ENCODE results near the gene SEMA3C.

The SEMA3C gene

GRCh38 chr7:80924090-80924489 lies 5.2 kb upstream of the SEMA3C start:
- DNase-seq = no peak

- DNase-seq = no peak
Observed at GRCh38 chr7:80923211-80923612, 4.4 kb upstream of the SEMA3C start.

GRCh38 chr7:80922253-80923049 lies 3.6 kb upstream of the SEMA3C start:
- DNase-seq = no peak

- no peak for DNase-seq
Observed at GRCh38 chr7:80921130-80921529, 2.3 kb upstream of the SEMA3C start.

GRCh38 chr7:80918399-80918798 lies 452 bp downstream of the SEMA3C start:
- no peak for DNase-seq

- no peak for DNase-seq
Observed at GRCh38 chr7:80916770-80917741, 1.8 kb downstream of the SEMA3C start.

- DNase-seq = no peak
Observed at GRCh38 chr7:80910228-80910627, 8.6 kb downstream of the SEMA3C start.

- no peak for DNase-seq
Observed at GRCh38 chr7:80908360-80908797, 10.5 kb downstream of the SEMA3C start.

GRCh38 chr7:80907612-80908011 lies 11.2 kb downstream of the SEMA3C start:
- DNase-seq = no peak

- no peak for DNase-seq
Observed at GRCh38 chr7:80907141-80907601, 11.7 kb downstream of the SEMA3C start.

GRCh38 chr7:80905334-80905733 lies 13.5 kb downstream of the SEMA3C start:
- no peak for DNase-seq

GRCh38 chr7:80902716-80903308 lies 16.0 kb downstream of the SEMA3C start:
- no peak for DNase-seq

GRCh38 chr7:80902019-80902418 lies 16.8 kb downstream of the SEMA3C start:
- DNase-seq = no peak

GRCh38 chr7:80900583-80901576 lies 18.0 kb downstream of the SEMA3C start:
- no peak for DNase-seq

GRCh38 chr7:80896906-80897598 lies 21.8 kb downstream of the SEMA3C start:
- DNase-seq = no peak

GRCh38 chr7:80895056-80895455 lies 23.8 kb downstream of the SEMA3C start:
- no peak for DNase-seq

- DNase-seq = no peak
Observed at GRCh38 chr7:80891259-80891544, 27.6 kb downstream of the SEMA3C start.

GRCh38 chr7:80890426-80891258 lies 28.2 kb downstream of the SEMA3C start:
- DNase-seq = no peak

GRCh38 chr7:80889525-80889924 lies 29.3 kb downstream of the SEMA3C start:
- DNase-seq = no peak

- no peak for DNase-seq
Observed at GRCh38 chr7:80885757-80886156, 33.1 kb downstream of the SEMA3C start.

Measured in left hindlimb (tissue), 1 donor.